ENCODE data around the gene BAIAP2. TPM values are rescaled to one million over a fixed set of nuclear protein-coding genes. Genes with fewer than 3 reads are reported as not detected.

BAIAP2 gene
- total and polyA plus RNA-seq, 2 donors from 2014 or later: 44.5 to 45.8 TPM

GRCh38 chr17:81084680-81085419, 49.9 kb downstream of the BAIAP2 start:
- no peak overlapping the region for H3K9ac ChIP-seq (ENCODE audit: low read length in 3 of 3)
- intact Hi-C loops (cut with DNase I): no loop called here
- H3K4me3 ChIP-seq (ENCODE audit: low read length in 3 of 3): no peak overlapping the region
- peak overlapping the region in 1 of 2 donors; percentile 22 for H3K27ac ChIP-seq (ENCODE audit: low read depth in 2 of 2, low read length in 2 of 2)
- H3K27me3 ChIP-seq (ENCODE audit: control insufficient read depth, insufficient read depth, low read length): no peaks in the 10 kb centered on the region
- DNase-seq (no peak), FAIRE-seq (no peak)
- peaks cover 0 to 37% (median 6%) of the 10 kb centered on the region in 3 donors for H3K36me3 ChIP-seq (ENCODE audit: control insufficient read depth in 2 of 3, insufficient read depth in 3 of 3, low read length in 3 of 3)
- H3K9me3 ChIP-seq (ENCODE audit: control insufficient read depth in 2 of 3, insufficient read depth in 1 of 3, low read length in 3 of 3): no peaks in the 10 kb centered on the region
- no peak for TF ChIP-seq CTCF (IDR thresholded peaks at IDR 0.05; ENCODE audit: borderline replicate concordance, extremely low read depth, insufficient read depth)
- peaks cover 0 to 24% (median 23%) of the 10 kb centered on the region in 3 donors for H3K4me1 ChIP-seq (ENCODE audit: control insufficient read depth in 2 of 3, insufficient read depth in 2 of 3, low read depth in 1 of 3, low read length in 3 of 3)

GRCh38 chr17:81085420-81085911, 50.5 kb downstream of the BAIAP2 start:
- no peak for FAIRE-seq
- Histone ChIP-seq H3K4me1 (ENCODE audit: control insufficient read depth in 2 of 3, insufficient read depth in 2 of 3, low read depth in 1 of 3, low read length in 3 of 3) (peaks cover 0 to 24% (median 23%) of the 10 kb centered on the region in 3 donors), H3K36me3 (ENCODE audit: control insufficient read depth in 2 of 3, insufficient read depth in 3 of 3, low read length in 3 of 3) (peaks cover 0 to 34% (median 6%) of the 10 kb centered on the region in 3 donors), H3K9ac (ENCODE audit: low read length in 3 of 3) (no peak overlapping the region), H3K9me3 (ENCODE audit: control insufficient read depth in 2 of 3, insufficient read depth in 1 of 3, low read length in 3 of 3) (no peaks in the 10 kb centered on the region), H3K4me3 (ENCODE audit: low read length in 3 of 3) (no peak overlapping the region), H3K27ac (ENCODE audit: low read depth in 2 of 2, low read length in 2 of 2) (no peak overlapping the region), H3K27me3 (ENCODE audit: control insufficient read depth, insufficient read depth, low read length) (no peaks in the 10 kb centered on the region)
- no peak for DNase-seq
- intact Hi-C loops (cut with DNase I): no loop called here
- TF ChIP-seq CTCF (IDR thresholded peaks at IDR 0.05; ENCODE audit: borderline replicate concordance, extremely low read depth, insufficient read depth): no peak

GRCh38 chr17:81086789-81087551, 52.0 kb downstream of the BAIAP2 start:
- FAIRE-seq: no peak
- Histone ChIP-seq H3K4me3 (ENCODE audit: low read length in 3 of 3) (no peak overlapping the region), H3K9ac (ENCODE audit: low read length in 3 of 3) (no peak overlapping the region), H3K36me3 (ENCODE audit: control insufficient read depth in 2 of 3, insufficient read depth in 3 of 3, low read length in 3 of 3) (peaks cover 0 to 34% (median 6%) of the 10 kb centered on the region in 3 donors), H3K9me3 (ENCODE audit: control insufficient read depth in 2 of 3, insufficient read depth in 1 of 3, low read length in 3 of 3) (no peaks in the 10 kb centered on the region), H3K27me3 (ENCODE audit: control insufficient read depth, insufficient read depth, low read length) (no peaks in the 10 kb centered on the region), H3K27ac (ENCODE audit: low read depth in 2 of 2, low read length in 2 of 2) (no peak overlapping the region), H3K4me1 (ENCODE audit: control insufficient read depth in 2 of 3, insufficient read depth in 2 of 3, low read depth in 1 of 3, low read length in 3 of 3) (peaks cover 0 to 22% (median 19%) of the 10 kb centered on the region in 3 donors)
- no peak for DNase-seq
- TF ChIP-seq CTCF (IDR thresholded peaks at IDR 0.05; ENCODE audit: borderline replicate concordance, extremely low read depth, insufficient read depth): no peak
- intact Hi-C loops (cut with DNase I): no loop called here

Measured in kidney (tissue), 14 donors.